Ovary (tissue), 3 donors: Measurements from ENCODE around the gene TAF3.

Experiments
- EP300 ChIP-seq: sonication (generic); formaldehyde crosslinking; IDR thresholded peaks from one replicate; pipeline ENCODE4 v1.6.1; 2017; ENCODE audit warnings: antibody characterized with exemption
- POLR2A ChIP-seq: fragments of 450-650 bp; IDR thresholded peaks from one replicate; pipeline ENCODE4 v1.6.1; 2017; ENCODE audit warnings: antibody characterized with exemption, mild to moderate bottlenecking, moderate library complexity
- TF ChIP-seq, protein P1 (sequence below), 3 donors: fragments of 450-650 bp in 2 of 3; fragments of 200-600 bp in 1 of 3; IDR thresholded peaks; one replicate each; pipeline versions ENCODE4 v1.5.1 to v1.8.0; 2016 to 2022; ENCODE audit warnings: antibody characterized with exemption in 3 of 3, mild to moderate bottlenecking in 1 of 3
- donor health status: DM: no; HTN: no; CAD: no.

GRCh38 chr10:7942316-7942715 is 124.0 kb downstream of the TAF3 start:
- TF ChIP-seq, protein P1, sequence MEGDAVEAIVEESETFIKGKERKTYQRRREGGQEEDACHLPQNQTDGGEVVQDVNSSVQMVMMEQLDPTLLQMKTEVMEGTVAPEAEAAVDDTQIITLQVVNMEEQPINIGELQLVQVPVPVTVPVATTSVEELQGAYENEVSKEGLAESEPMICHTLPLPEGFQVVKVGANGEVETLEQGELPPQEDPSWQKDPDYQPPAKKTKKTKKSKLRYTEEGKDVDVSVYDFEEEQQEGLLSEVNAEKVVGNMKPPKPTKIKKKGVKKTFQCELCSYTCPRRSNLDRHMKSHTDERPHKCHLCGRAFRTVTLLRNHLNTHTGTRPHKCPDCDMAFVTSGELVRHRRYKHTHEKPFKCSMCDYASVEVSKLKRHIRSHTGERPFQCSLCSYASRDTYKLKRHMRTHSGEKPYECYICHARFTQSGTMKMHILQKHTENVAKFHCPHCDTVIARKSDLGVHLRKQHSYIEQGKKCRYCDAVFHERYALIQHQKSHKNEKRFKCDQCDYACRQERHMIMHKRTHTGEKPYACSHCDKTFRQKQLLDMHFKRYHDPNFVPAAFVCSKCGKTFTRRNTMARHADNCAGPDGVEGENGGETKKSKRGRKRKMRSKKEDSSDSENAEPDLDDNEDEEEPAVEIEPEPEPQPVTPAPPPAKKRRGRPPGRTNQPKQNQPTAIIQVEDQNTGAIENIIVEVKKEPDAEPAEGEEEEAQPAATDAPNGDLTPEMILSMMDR (IDR thresholded peaks at IDR 0.05): no peak
- no peak for TF ChIP-seq POLR2A
- TF ChIP-seq EP300: no peak
